NCI-H146 treated with DMSO at 0.1 percent for 48 hours (cell line): ENCODE measurements around the gene NEK2.

Experiments used
- DNase-seq: peaks from one replicate; lab custom pipeline; 2025; ENCODE audit not compliant: unreplicated experiment; lab: John Stamatoyannopoulos, UW

NEK2 gene

DNA sequence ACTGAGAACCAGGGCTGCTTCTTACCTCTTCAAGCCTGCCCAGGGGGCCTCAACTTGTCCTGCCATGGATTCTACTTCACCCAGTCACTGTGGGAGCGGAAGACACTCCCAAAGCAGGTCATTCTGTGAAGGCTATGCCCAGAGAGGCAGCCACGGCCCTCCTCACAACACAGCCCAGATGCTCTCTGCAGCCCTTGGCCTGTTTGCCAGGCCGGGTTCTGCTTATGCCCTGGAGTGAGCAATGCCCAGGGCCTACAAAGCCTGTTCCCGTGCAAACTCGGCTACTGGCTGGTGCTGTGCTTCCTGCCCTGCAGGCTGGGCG, 62.7 kb downstream of the NEK2 start:
- DNase-seq: no peak
